ENCODE results near the gene ALK.

Gene ALK

GRCh38 chr2:29191817-29192216 lies 729.6 kb downstream of the ALK start:
- DNase-seq (ENCODE audit: low spot score): no peak

- DNase-seq (ENCODE audit: low spot score): no peak
Measured at GRCh38 chr2:29189052-29189451, 732.3 kb downstream of the ALK start.

DNA sequence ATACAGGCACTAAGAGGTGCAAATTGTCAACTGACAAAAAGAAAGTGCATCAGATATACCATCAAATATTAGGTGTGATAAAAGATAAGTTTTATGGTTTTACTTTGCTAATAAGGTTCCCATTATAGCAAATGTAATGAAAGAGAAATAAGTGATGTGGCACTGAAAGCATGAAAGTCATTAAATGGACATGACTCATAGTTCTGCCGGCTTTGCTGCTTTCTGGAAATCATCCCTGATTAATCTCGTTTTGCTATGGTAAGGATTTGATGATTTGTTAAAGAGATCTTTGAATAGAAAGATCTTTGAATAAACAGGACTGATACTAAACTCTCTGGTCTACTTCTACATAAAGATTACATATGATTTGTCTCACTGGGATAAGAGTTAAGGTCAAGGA lies 733.5 kb downstream of the ALK start:
- no peak for DNase-seq (ENCODE audit: low spot score)

DNA sequence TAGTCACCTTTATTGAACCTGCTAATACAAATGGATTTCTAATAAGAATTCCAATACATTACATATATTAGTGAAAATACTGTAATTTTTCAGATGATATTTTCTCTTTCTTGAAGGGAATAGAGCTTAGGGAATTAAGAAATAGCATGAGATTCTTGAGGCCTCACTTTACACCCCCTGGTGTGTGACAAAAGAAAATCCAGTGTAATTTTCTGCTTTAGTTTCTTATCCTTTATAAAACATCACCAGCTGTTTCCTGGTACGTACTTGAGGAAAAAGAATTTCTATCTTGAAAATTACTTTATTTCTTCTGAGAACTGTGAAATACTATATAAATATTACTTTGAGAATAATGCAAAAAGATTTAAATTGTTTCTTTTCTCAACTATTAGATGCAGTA lies 734.6 kb downstream of the ALK start:
- no peak for DNase-seq (ENCODE audit: low spot score)

- DNase-seq (ENCODE audit: low spot score): no peak
Measured at GRCh38 chr2:29184531-29184930, 736.9 kb downstream of the ALK start.

GRCh38 chr2:29182920-29183319 lies 738.5 kb downstream of the ALK start:
- no peak for DNase-seq (ENCODE audit: low spot score)

GRCh38 chr2:29182334-29182733 lies 739.1 kb downstream of the ALK start:
- DNase-seq (ENCODE audit: low spot score): no peak

DNA sequence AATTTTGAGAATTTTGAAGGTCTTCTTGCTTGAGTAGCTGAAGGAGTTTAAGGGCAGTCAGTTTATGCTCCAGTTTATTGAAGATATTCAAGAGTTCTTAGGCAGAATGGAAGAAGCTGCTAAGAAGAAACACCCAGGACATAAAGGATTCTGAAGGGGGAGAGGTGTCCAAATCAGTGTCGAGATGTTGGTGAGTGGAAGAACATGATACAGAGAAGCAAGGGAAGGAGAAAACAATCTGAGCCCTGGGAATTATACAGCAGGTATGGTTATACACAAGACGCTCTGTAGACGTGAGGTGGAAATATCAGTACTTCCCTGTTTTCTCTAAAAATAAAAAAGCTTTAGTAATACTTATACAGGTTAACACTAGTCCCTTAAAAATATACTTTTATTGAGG lies 746.0 kb downstream of the ALK start:
- DNase-seq (ENCODE audit: low spot score): no peak

DNA sequence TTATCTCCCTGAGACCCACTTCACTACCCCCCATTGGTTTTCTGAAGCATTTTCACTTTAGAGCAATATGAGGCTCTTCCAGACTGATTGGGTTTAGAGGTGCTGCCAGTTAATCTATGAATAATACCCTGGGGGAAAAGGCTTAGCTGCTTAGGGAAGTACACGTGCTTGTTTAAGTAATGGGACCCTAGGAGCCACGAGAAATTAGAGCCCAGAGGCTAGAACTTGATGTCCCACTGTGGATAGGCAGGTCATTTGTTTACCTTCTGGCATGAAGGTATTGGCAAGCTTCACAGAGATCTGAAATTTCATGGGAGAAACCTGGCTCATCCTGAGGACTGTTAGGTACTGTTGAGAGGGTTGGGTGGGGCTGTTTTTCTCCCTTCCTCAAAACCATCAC lies 746.4 kb downstream of the ALK start:
- no peak for DNase-seq (ENCODE audit: low spot score)

DNA sequence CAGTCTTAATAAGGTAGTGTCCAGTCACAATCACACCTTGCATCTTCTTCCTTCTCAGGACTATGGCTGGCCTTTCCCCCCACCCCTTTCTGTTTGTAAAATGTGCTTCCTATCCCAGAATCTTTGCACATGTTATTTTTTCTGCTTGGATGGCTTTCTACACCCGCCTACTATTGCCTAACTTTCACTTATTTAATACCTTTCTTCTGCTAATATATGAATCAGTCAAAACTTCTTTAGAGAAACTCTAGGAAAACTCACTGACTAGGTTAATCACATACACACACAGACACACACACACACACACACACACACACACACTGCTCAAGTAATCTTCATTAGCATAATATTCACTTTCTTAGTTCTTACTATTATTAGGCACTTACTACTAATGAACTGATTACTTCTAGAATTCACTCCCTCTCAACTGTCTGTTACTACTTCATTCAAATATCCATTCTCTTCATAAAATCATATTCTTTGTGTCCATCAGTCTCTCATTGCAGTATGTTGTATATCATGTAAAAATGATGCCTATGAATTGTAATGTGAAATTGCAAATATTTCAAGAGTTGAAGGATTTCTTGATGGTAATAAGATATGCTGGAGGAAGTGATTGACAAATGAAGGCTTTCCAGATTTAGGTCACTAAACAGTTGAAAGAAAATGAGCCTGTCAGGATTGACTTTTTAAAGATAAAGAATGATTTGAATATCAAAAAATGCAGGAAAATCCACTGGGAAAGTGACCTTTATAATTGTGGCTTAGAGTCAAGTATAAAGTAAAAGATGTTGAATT lies 754.9 kb downstream of the ALK start:
- DNase-seq (ENCODE audit: low spot score): no peak

DNA sequence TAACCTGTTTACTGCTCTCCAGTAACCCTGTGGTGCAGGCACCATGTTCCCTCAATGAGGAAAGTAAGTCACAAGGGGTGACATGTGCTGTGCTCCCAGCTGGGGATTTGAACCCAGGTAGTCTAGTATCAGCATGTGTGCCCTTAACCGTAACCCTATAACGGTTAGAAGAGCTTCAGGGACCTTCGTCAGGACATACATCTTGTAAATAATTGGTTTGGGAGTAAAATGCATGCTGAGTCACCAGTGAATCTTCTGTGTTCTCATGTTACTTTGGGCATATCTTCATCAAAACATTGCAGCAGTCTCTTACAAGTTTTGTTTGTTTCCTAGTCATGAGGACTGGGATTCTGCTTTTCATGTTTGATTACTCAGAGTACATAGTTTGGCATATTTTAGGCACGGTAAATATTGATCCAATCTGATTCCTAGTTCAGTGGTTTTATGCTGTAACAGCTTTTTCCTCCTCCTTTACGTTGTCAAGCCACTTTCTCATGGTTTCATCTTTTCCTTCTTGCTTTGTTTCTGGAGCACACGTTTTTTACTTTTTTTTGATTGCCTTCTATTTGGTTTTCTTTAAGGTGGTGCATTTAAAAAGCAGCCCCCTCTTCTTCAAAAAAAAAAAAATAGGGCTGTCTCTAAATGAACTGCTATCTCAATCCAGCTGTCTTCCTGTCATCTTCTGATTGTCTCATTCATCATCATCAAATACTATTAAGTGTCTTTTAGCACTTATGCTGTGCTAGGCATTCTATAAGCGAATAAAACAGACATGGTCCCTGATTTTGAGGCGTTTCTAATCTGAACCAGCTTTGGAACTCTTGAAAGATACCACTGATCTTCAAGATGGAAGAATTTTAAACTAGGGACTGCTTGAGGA lies 755.8 kb downstream of the ALK start:
- no peak for DNase-seq (ENCODE audit: low spot score)

DNA sequence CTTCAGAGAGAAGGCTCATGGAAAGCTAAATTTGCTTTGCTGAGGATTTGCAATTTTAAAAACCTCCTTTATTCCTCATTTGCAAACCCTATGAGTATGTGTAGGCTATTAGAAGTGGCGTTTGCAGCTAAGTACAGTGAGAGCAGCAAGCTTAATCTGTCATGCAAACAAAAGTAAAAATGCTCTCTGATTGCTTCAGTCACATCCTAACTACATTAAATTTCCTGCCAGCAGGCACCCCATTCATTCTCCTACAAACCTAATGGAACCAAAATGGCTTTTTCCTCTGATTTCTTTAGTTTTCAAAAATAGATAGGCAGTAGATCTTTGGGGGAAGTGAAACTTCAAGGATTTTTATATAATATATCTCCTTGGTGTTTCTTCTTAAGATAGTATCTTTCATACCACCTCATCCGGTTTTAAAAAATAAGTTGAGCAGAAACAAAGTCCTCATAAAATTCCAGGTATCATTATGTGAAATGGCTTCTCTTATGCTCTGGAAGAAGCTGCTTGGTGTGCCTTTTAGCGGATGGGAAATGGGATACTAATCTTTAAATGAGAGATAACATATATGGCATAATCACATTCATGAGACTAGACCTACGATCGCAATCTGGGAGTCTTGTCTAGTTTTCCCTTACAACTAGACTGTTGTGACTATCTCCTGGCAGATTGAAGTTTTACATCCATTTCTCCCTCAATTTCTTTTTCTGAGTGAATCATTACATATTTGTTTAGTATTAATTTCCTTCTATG lies 757.1 kb downstream of the ALK start:
- DNase-seq (ENCODE audit: low spot score): no peak

DNA sequence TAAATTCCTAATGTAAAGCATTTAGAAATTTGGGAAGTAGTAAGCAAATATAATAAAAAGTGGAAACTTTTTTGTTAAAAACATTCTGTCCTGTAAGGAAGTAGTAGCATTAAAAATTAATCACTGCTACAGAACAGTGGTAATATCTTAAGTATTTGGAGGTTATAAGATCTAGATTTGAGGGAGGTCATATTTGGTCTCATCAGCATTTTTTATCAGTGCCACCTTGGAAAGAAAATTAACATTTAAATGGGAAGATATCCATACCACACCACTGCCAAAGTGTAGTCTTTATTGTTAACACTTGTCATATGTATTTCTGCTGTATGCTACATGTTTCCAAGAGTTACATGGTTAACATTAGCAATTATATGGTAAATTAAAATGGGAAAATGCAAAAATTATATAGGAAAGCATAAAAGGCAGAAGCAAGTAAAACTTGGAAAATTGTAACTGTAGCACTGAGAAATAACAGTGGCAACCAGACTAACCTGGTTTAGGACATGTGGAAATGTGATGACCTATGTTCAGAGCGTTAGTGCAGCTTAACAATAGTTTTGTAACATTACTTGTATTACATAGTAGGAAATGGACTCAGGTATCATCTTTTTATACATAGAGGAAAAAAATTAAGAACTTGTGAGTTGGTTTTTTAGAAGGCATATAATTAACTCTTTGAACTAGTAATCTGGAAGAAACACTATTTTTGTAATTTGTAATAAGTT lies 759.0 kb downstream of the ALK start:
- DNase-seq (ENCODE audit: low spot score): no peak

GRCh38 chr2:29160184-29160583 lies 761.2 kb downstream of the ALK start:
- no peak for DNase-seq (ENCODE audit: low spot score)

DNA sequence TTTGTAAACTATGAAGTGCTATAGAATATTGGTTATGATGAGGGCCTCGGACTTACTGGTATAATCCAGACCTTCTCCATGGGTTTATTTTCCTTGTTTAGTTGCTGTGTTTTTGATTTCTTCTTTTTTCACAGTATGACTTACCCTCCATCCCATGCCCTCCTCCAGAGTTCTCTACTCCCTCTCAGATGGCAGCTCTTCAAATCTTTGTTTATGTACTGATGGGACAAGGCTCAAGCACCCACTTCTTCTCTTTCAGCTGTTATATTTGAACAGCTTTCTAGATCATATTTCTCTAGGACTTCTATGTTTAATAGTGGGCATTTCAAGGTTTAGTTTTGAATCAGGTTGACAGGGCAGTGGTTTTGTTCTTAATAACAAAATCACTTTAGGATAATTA lies 762.3 kb downstream of the ALK start:
- no peak for DNase-seq (ENCODE audit: low spot score)

DNA sequence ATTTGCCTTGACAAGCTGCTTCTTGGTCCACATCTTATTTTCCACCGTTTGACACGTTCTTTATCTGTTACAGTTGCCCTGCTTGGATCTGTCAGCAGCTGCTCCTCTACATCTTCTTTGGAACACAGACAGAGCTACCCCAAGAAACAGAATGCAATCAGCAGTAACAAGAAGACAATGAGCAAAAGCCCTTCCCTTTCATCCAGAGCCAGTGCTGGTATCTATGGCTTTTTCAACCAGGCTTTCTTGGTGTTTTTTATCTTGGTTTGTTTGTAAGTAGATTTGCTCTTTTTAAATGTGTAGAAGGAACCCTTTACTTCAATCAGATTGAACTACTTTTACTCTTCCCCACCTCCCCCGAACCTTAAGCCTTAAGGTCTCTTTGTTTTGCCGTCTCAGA lies 764.3 kb downstream of the ALK start:
- DNase-seq (ENCODE audit: low spot score): no peak

GRCh38 chr2:29155578-29155977 lies 765.8 kb downstream of the ALK start:
- no peak for DNase-seq (ENCODE audit: low spot score)

GRCh38 chr2:29154610-29155009 lies 766.8 kb downstream of the ALK start:
- no peak for DNase-seq (ENCODE audit: low spot score)

GRCh38 chr2:29147963-29148362 lies 773.4 kb downstream of the ALK start:
- DNase-seq (ENCODE audit: low spot score): no peak

DNA sequence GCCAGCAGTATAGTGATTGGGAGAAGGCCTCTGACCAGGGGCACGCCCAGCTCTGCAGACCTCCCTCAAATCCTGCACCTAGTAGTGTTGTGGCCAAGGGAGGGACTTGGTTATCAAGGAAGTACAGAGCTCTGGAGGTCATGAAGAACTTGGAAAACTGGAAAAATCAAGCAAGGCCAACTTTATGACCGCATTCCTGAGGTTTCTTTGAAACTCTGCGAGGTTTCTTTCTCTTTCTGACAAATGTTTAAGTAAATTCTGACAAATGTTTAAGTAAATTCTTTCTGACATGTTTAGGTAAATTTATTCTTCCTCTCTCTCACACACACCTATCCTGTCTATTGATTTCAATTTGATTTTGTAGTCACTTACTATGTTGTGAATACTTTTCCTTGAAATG lies 775.2 kb downstream of the ALK start:
- DNase-seq (ENCODE audit: low spot score): no peak

GRCh38 chr2:29143657-29144056 lies 777.7 kb downstream of the ALK start:
- DNase-seq (ENCODE audit: low spot score): no peak

Data from hepatic stellate cell (primary cell).